ENCODE data around the gene FOXD1.

DNA sequence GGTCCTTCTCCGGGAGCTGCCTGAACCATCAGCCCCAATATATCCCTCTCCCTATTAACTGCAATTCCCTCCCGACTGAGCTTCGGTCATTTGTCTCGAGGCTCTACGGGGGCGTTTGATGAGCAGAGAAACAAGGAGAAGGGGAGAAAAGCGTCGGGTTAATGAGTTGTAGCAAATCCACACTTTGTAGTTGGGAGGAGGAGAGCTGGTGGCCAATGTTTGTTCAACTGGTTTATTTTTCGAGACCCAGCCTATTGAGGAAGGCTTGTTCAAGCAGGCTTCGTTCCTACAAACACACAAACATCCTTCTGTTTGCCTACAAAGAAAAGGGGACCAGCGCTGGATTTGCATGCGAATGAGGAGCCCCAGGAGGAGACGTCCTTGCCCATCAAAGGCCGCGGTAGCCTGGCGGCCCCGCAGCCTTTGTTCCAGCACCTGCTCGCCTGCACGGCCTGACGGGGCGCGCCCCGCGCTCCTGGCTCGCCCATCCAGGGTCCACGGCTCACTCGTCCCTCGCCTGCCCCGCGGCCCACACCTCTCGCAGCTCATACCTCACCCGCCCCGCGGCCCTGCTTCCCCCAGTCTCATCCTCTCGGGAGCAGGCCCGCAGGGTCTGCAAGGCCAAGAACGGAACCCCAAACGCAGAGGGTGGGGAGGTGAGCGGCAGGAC, 4.6 kb downstream of the FOXD1 start:
- TF ChIP-seq, protein P1, sequence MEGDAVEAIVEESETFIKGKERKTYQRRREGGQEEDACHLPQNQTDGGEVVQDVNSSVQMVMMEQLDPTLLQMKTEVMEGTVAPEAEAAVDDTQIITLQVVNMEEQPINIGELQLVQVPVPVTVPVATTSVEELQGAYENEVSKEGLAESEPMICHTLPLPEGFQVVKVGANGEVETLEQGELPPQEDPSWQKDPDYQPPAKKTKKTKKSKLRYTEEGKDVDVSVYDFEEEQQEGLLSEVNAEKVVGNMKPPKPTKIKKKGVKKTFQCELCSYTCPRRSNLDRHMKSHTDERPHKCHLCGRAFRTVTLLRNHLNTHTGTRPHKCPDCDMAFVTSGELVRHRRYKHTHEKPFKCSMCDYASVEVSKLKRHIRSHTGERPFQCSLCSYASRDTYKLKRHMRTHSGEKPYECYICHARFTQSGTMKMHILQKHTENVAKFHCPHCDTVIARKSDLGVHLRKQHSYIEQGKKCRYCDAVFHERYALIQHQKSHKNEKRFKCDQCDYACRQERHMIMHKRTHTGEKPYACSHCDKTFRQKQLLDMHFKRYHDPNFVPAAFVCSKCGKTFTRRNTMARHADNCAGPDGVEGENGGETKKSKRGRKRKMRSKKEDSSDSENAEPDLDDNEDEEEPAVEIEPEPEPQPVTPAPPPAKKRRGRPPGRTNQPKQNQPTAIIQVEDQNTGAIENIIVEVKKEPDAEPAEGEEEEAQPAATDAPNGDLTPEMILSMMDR (IDR thresholded peaks at IDR 0.05), result no peak
- TF ChIP-seq EP300 (IDR thresholded peaks at IDR 0.05) (no peak), POLR2AphosphoS5 (IDR thresholded peaks at IDR 0.05) (no peak)
